GM12878 (cell line): ENCODE measurements around the gene HUNK. TPM values are rescaled to one million over a fixed set of nuclear protein-coding genes. Genes with fewer than 3 reads are reported as not detected.

ENCODE experiments used
- ATAC-seq: fragments of 200-7000 bp; cut with Tn5 transposase; 3 replicates; pipeline ENCODE4 v1.9.1; 2020; ENCODE audit warnings: mild to moderate bottlenecking, moderate library complexity
- BruUV-seq: library from RNA; stranded (reverse); fragments of 400-500 nt; replicated peaks from 2 replicates; lab custom pipeline; 2021; lab: Mats Ljungman, UMichigan
- CTCF ChIA-PET: fragments of 300-600 bp; sonication (Branson Sonifier 250); formaldehyde crosslinking; extraction: SDS; loops from one replicate; lab custom pipeline; 2021; ENCODE audit warnings: inconsistent platforms; lab: Yijun Ruan, JAX
- POLR2A ChIA-PET: fragments of 350-600 bp; formaldehyde crosslinking; extraction: SDS; loops from one replicate; lab custom pipeline; 2021; ENCODE audit warnings: inconsistent platforms; lab: Charles Lee
- RAD21 ChIA-PET: fragments of 300-600 bp; sonication (Branson Sonifier 250); formaldehyde crosslinking; loops from one replicate; lab custom pipeline; 2023; ENCODE audit warnings: antibody characterized with exemption; ENCODE audit not compliant: unreplicated experiment; lab: Charles Lee
- SMC1A ChIA-PET: fragments of 300-600 bp; sonication (Branson Sonifier 250); formaldehyde crosslinking; loops from one replicate; lab custom pipeline; 2023; ENCODE audit not compliant: unreplicated experiment, uncharacterized antibody; lab: Charles Lee
- DNase-seq: peaks from one replicate; pipeline ENCODE4 v3.0.0-alpha.2; 2011; ENCODE audit warnings: low read depth, low spot score
- FAIRE-seq: peaks from 3 replicates; lab custom pipeline; 2011; peaks lifted over from hg19 to GRCh38; lab: Jason Lieb, UNC
- H2AFZ ChIP-seq: 2 replicates; pipeline ENCODE4 v1.6.0; 2011; ENCODE audit warnings: low read depth, low read length, control low read depth; ENCODE audit not compliant: control insufficient read depth
- H3K27ac ChIP-seq: 2 replicates; pipeline ENCODE4 v1.5.1; 2011; ENCODE audit warnings: control low read depth; ENCODE audit not compliant: control insufficient read depth, insufficient read depth
- H3K27me3 ChIP-seq, 2 experiments: replicated peaks in 1 of 2; 2 replicates each; pipeline versions ENCODE4 v1.6.0 to v1.6.1; 2011; ENCODE audit warnings: low read length in 1 of 2; ENCODE audit not compliant: control insufficient read depth in 2 of 2, insufficient read depth in 2 of 2
- H3K36me3 ChIP-seq, 2 experiments: 2 replicates each; pipeline ENCODE4 v1.5.1; 2011; ENCODE audit warnings: low read length in 1 of 2; ENCODE audit not compliant: control insufficient read depth in 2 of 2, insufficient read depth in 2 of 2
- H3K4me1 ChIP-seq: 2 replicates; pipeline ENCODE4 v1.6.1; 2011; ENCODE audit warnings: mild to moderate bottlenecking, low read length, moderate library complexity, mixed read lengths; ENCODE audit not compliant: control insufficient read depth, insufficient read depth
- H3K4me2 ChIP-seq: 2 replicates; pipeline ENCODE4 v1.6.0; 2011; ENCODE audit warnings: control low read depth; ENCODE audit not compliant: control insufficient read depth, insufficient read depth
- H3K4me3 ChIP-seq: fragments of 200-600 bp; sonication (generic); 2 replicates; pipeline ENCODE4 v1.5.1; 2016
- H3K79me2 ChIP-seq: 2 replicates; pipeline ENCODE4 v1.6.0; 2011; ENCODE audit warnings: low read length; ENCODE audit not compliant: control insufficient read depth, insufficient read depth
- H3K9ac ChIP-seq: 2 replicates; pipeline ENCODE4 v1.8.0; 2011; ENCODE audit warnings: low read length, control low read depth, mixed read lengths; ENCODE audit not compliant: control insufficient read depth, insufficient read depth
- H3K9me3 ChIP-seq: replicated peaks from 3 replicates; pipeline ENCODE4 v1.5.1; 2011; ENCODE audit warnings: mild to moderate bottlenecking, low read length; ENCODE audit not compliant: control insufficient read depth, insufficient read depth
- H4K20me1 ChIP-seq: 2 replicates; pipeline ENCODE4 v1.6.0; 2011; ENCODE audit not compliant: control insufficient read depth, insufficient read depth
- ASH2L ChIP-seq: fragments of 300-600, 200-600 bp; sonication (generic); IDR thresholded peaks from 2 replicates; pipeline ENCODE4 v1.6.1; 2017; ENCODE audit warnings: low read depth, mild to moderate bottlenecking, borderline replicate concordance
- BHLHE40 ChIP-seq, 2 experiments: fragments of 450-650 bp in 1 of 2; IDR thresholded peaks; 2 replicates each; pipeline ENCODE4 v1.6.1; 2011 to 2017; ENCODE audit warnings: low read depth in 2 of 2, borderline replicate concordance in 1 of 2, improper control_type of control experiment in 1 of 2, low read length in 1 of 2, mild to moderate bottlenecking in 1 of 2
- DPF2 ChIP-seq: fragments of 450-650 bp; IDR thresholded peaks from 2 replicates; pipeline ENCODE4 v1.6.1; 2017; ENCODE audit warnings: mild to moderate bottlenecking
- NFYA ChIP-seq: IDR thresholded peaks from 2 replicates; pipeline ENCODE4 v1.6.1; 2011; ENCODE audit warnings: low read depth, mild to moderate bottlenecking, low read length, improper control_type of control experiment, borderline replicate concordance
- NR2C1 ChIP-seq: fragments of 450-650 bp; IDR thresholded peaks from 2 replicates; pipeline ENCODE4 v1.6.1; 2017; ENCODE audit warnings: antibody characterized with exemption, mild to moderate bottlenecking, moderate library complexity
- ZNF622 ChIP-seq: fragments of 450-650 bp; IDR thresholded peaks from 2 replicates; pipeline ENCODE4 v1.6.1; 2017; ENCODE audit warnings: mild to moderate bottlenecking, inconsistent platforms
- WGBS: methylation state at CpG from one replicate; pipeline ENCODE4 v1.1.6; 2016; ENCODE audit warnings: low lambda C conversion rate; ENCODE audit not compliant: insufficient replicate concordance, insufficient coverage; ENCODE audit errors: missing lambda C conversion rate; 5-methylcytosine and 5-hydroxymethylcytosine counted together
- in situ Hi-C: fragments of 300-500 bp; cut with MboI; formaldehyde crosslinking; loops from 9 replicates; pipeline ENCODE4 v1.14.3; 2018; ENCODE audit warnings: mixed read lengths
- intact Hi-C: fragments of 100-400 bp; cut with micrococcal nuclease; formaldehyde crosslinking; loops from one replicate; pipeline ENCODE4 v1.14.2; 2022; ENCODE audit not compliant: unreplicated experiment
- polyA plus RNA-seq, 11 experiments: library from polyadenylated mRNA; depleted of rRNA in 4 of 11; unstranded in 6 of 11; stranded (reverse) in 5 of 11; fragments of >200 nt; fragmentation: Nextera tagmentation in 4 of 11; fragmentation: Illumina TruSeq in 1 of 11; extraction: Ambion mirVana in 4 of 11; extraction: Trizol in 1 of 11; gene quantifications; 1 replicate in 1 of 11; 2 replicates in 10 of 11; pipeline versions ENCODE4 v1.2.1 to v1.2.3, GENCODE V29; 2011 to 2016; ENCODE audit warnings: inconsistent platforms in 2 of 11, missing spikeins in 2 of 11, low read depth in 1 of 11
- total RNA-seq, 4 experiments: library from RNA; depleted of rRNA in 3 of 4; stranded (reverse); fragments of >200 nt in 3 of 4; fragmentation: Illumina TruSeq in 1 of 4; extraction: Trizol in 1 of 4; gene quantifications; 2 replicates each; pipeline versions ENCODE4 v1.2.1 to v1.2.3, GENCODE V29; 2013 to 2021
- TF ChIP-seq, protein P1 (sequence below): fragments of 450-650 bp; formaldehyde crosslinking; IDR thresholded peaks from 2 replicates; pipeline ENCODE4 v1.4.0; 2020; ENCODE audit warnings: mild to moderate bottlenecking, moderate library complexity
- TF ChIP-seq, protein P2 (sequence below): fragments of 450-650 bp; IDR thresholded peaks from 2 replicates; pipeline ENCODE4 v1.6.1; 2017; ENCODE audit warnings: mild to moderate bottlenecking
- TF ChIP-seq, protein P3 (sequence below): fragments of 450-650 bp; conservative IDR thresholded peaks from 2 replicates; pipeline ENCODE4 v1.6.1; 2017; ENCODE audit warnings: mild to moderate bottlenecking, moderate library complexity
- TF ChIP-seq, protein P4 (sequence below): fragments of 450-650 bp; IDR thresholded peaks from 2 replicates; pipeline ENCODE4 v1.6.1; 2017; ENCODE audit warnings: borderline replicate concordance

The HUNK gene
- total and polyA plus RNA-seq, 10 of the 15 experiments (the other 5 are each of a cell fraction or from before 2014, with no cell fraction given) = under 0.01 to 0.14 (median 0.03) TPM; not detected in 7

DNA sequence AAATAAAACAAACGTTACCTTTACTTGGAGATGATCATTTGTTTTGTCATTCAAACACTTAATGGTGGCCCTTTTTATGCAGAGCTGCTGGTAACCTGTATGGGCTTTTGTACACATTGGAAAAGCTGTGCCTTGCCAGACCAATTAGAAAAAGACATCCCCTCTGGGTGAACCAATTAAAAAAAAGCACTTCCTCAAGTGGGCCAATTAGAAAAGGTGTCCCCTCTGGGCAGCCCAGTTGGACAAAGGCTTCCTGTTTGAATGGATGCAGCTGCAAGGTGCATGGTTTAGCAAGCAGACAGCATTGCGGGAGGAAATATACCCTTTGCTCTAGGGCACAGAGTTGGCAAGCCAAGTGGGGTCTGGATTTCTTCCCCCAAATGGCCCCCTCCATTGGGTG, 21.6 kb downstream of the HUNK start (continued):
- TF ChIP-seq, protein P1, sequence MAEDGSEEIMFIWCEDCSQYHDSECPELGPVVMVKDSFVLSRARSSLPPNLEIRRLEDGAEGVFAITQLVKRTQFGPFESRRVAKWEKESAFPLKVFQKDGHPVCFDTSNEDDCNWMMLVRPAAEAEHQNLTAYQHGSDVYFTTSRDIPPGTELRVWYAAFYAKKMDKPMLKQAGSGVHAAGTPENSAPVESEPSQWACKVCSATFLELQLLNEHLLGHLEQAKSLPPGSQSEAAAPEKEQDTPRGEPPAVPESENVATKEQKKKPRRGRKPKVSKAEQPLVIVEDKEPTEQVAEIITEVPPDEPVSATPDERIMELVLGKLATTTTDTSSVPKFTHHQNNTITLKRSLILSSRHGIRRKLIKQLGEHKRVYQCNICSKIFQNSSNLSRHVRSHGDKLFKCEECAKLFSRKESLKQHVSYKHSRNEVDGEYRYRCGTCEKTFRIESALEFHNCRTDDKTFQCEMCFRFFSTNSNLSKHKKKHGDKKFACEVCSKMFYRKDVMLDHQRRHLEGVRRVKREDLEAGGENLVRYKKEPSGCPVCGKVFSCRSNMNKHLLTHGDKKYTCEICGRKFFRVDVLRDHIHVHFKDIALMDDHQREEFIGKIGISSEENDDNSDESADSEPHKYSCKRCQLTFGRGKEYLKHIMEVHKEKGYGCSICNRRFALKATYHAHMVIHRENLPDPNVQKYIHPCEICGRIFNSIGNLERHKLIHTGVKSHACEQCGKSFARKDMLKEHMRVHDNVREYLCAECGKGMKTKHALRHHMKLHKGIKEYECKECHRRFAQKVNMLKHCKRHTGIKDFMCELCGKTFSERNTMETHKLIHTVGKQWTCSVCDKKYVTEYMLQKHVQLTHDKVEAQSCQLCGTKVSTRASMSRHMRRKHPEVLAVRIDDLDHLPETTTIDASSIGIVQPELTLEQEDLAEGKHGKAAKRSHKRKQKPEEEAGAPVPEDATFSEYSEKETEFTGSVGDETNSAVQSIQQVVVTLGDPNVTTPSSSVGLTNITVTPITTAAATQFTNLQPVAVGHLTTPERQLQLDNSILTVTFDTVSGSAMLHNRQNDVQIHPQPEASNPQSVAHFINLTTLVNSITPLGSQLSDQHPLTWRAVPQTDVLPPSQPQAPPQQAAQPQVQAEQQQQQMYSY (CRISPR knock-in tag) = no peak
- TF ChIP-seq DPF2 (no peak), ZNF622 (no peak), NFYA (no peak)
- TF ChIP-seq, protein P2, sequence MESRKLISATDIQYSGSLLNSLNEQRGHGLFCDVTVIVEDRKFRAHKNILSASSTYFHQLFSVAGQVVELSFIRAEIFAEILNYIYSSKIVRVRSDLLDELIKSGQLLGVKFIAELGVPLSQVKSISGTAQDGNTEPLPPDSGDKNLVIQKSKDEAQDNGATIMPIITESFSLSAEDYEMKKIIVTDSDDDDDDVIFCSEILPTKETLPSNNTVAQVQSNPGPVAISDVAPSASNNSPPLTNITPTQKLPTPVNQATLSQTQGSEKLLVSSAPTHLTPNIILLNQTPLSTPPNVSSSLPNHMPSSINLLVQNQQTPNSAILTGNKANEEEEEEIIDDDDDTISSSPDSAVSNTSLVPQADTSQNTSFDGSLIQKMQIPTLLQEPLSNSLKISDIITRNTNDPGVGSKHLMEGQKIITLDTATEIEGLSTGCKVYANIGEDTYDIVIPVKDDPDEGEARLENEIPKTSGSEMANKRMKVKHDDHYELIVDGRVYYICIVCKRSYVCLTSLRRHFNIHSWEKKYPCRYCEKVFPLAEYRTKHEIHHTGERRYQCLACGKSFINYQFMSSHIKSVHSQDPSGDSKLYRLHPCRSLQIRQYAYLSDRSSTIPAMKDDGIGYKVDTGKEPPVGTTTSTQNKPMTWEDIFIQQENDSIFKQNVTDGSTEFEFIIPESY = no peak

DNA sequence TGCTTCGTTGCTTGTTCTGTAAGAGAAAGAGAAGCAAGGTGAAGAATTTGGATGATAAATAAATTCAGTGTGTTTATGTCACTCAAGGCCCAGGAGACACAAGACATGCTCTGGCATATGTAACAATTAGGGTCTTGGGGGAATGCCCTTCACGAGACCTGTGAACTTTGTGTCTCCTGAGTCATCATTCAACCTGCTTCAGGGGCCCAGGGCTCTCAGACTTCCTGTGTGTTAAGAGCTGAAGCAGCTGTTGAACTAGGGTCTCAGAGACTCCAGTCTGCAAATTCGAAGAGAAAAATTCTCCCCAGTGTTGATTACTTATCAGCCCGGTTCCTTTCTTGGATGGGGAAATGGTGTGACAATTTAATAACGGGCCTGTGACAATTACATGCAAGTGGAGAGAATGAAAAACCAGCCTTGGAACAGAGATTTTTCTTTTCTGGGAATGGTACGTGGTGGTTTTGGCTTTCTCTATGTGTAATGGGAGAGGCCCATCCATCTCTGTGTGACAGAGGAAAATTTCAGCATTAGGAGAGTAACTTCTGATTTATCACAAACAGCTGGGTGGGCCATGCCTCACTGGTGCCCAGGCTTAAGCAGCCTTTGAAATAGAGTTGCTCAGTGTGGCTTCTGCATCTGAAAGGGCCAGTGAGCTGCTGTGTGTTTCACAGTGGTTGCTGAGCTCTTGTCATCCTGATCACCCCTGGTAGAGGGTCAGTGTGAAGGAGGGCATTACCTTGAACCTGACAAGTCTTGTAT, 22.4 kb downstream of the HUNK start:
- Histone ChIP-seq H2AFZ (no peak overlapping the region), H3K4me3 (no peak overlapping the region)
- no TSS peak for BruUV-seq
- ChIA-PET SMC1A (no interaction called here), POLR2A (no interaction called here), CTCF (no interaction called here)
- TF ChIP-seq, protein P3, sequence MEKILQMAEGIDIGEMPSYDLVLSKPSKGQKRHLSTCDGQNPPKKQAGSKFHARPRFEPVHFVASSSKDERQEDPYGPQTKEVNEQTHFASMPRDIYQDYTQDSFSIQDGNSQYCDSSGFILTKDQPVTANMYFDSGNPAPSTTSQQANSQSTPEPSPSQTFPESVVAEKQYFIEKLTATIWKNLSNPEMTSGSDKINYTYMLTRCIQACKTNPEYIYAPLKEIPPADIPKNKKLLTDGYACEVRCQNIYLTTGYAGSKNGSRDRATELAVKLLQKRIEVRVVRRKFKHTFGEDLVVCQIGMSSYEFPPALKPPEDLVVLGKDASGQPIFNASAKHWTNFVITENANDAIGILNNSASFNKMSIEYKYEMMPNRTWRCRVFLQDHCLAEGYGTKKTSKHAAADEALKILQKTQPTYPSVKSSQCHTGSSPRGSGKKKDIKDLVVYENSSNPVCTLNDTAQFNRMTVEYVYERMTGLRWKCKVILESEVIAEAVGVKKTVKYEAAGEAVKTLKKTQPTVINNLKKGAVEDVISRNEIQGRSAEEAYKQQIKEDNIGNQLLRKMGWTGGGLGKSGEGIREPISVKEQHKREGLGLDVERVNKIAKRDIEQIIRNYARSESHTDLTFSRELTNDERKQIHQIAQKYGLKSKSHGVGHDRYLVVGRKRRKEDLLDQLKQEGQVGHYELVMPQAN = no peak
- peak in 1 of 2 experiments; percentile 4; a peak in 1 of 4 replicates for TF ChIP-seq BHLHE40 (IDR thresholded peaks at IDR 0.05; ENCODE audit: borderline replicate concordance in 1 of 2, low read depth in 2 of 2, low read length in 1 of 2)
- TF ChIP-seq, protein P4, sequence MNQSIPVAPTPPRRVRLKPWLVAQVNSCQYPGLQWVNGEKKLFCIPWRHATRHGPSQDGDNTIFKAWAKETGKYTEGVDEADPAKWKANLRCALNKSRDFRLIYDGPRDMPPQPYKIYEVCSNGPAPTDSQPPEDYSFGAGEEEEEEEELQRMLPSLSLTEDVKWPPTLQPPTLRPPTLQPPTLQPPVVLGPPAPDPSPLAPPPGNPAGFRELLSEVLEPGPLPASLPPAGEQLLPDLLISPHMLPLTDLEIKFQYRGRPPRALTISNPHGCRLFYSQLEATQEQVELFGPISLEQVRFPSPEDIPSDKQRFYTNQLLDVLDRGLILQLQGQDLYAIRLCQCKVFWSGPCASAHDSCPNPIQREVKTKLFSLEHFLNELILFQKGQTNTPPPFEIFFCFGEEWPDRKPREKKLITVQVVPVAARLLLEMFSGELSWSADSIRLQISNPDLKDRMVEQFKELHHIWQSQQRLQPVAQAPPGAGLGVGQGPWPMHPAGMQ = no peak
- TF ChIP-seq ASH2L = no peak
- no peak for TF ChIP-seq NR2C1
- TF ChIP-seq, all 136 proteins: peak for 1
- DNase-seq = no peak
- Histone ChIP-seq H3K4me1 (no peaks in the 10 kb centered on the region), H3K27me3 (no peaks in the 10 kb centered on the region), H3K4me2 (no peak overlapping the region), H3K79me2 (no peaks in the 10 kb centered on the region), H3K27ac (no peak overlapping the region), H3K9me3 (no peaks in the 10 kb centered on the region), H3K9ac (no peak overlapping the region), H3K36me3 (no peaks in the 10 kb centered on the region), H4K20me1 (no peaks in the 10 kb centered on the region)
- FAIRE-seq = no peak
- ATAC-seq = no peak
- RAD21 ChIA-PET = no interaction called here
- intact Hi-C loops (no loop called here), in situ Hi-C loops (no loop called here)
- 13% methylated on average over 6 of the region's 6 CpGs for WGBS
